GM12864 (cell line): ENCODE results near the gene ULK4.
"Not testable (repeated sequence)": the region's sequence is repeated elsewhere in the genome, so short reads cannot be mapped to it uniquely, and the experiment has no call there.

Experiments used
- DNase-seq: peaks from one replicate; pipeline ENCODE4 v3.0.0-alpha.2; 2011; ENCODE audit warnings: low read depth
- H3K4me3 ChIP-seq: 2 replicates; pipeline ENCODE4 v1.5.1; 2011; ENCODE audit warnings: mild to moderate bottlenecking, low read depth, low read length, control low read depth
- TF ChIP-seq, protein P1 (sequence below): IDR thresholded peaks from 2 replicates; pipeline ENCODE4 v1.5.1; 2011; ENCODE audit warnings: low read depth, mild to moderate bottlenecking, moderate library complexity, low read length, control low read depth, inconsistent platforms; ENCODE audit errors: missing control alignments

ULK4 gene

GRCh38 chr3:41847679-41848078 is 114.2 kb downstream of the ULK4 start:
- no peak for DNase-seq
- no peak overlapping the region for H3K4me3 ChIP-seq
- TF ChIP-seq, protein P1, sequence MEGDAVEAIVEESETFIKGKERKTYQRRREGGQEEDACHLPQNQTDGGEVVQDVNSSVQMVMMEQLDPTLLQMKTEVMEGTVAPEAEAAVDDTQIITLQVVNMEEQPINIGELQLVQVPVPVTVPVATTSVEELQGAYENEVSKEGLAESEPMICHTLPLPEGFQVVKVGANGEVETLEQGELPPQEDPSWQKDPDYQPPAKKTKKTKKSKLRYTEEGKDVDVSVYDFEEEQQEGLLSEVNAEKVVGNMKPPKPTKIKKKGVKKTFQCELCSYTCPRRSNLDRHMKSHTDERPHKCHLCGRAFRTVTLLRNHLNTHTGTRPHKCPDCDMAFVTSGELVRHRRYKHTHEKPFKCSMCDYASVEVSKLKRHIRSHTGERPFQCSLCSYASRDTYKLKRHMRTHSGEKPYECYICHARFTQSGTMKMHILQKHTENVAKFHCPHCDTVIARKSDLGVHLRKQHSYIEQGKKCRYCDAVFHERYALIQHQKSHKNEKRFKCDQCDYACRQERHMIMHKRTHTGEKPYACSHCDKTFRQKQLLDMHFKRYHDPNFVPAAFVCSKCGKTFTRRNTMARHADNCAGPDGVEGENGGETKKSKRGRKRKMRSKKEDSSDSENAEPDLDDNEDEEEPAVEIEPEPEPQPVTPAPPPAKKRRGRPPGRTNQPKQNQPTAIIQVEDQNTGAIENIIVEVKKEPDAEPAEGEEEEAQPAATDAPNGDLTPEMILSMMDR, result no peak

GRCh38 chr3:41846850-41847249 is 115.1 kb downstream of the ULK4 start:
- no peak overlapping the region for H3K4me3 ChIP-seq
- TF ChIP-seq, protein P1, result no peak
- no peak for DNase-seq

- H3K4me3 ChIP-seq, result no peak overlapping the region
- TF ChIP-seq, protein P1, result no peak
- DNase-seq, result no peak
Observed at GRCh38 chr3:41845826-41846225, 116.1 kb downstream of the ULK4 start.

DNA sequence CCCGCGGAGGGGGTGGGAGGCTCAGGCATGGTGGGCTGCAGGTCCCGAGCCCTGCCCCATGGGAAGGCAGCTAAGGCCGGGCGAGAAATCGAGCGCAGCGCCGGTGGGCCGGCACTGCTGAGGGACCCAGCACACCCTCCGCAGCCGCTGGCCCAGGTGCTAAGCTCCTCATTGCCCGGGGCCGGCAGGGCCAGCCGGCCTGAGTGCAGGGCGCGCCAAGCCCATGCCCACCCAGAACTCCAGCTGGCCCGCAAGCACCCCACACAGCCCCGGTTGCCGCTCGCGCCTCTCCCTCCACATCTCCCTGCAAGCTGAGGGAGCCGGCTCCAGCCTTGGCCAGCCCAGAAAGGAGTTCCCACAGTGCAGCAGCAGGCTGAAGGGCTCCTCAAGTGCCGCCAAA is 117.6 kb downstream of the ULK4 start:
- not testable (repeated sequence) for H3K4me3 ChIP-seq, DNase-seq

- H3K4me3 ChIP-seq, DNase-seq: not testable (repeated sequence)
Observed at GRCh38 chr3:41840936-41841668, 120.8 kb downstream of the ULK4 start.

- DNase-seq, result no peak
- H3K4me3 ChIP-seq, result no peak overlapping the region
- TF ChIP-seq, protein P1, result no peak
Observed at GRCh38 chr3:41836360-41837134, 125.4 kb downstream of the ULK4 start.

GRCh38 chr3:41833628-41834027 is 128.3 kb downstream of the ULK4 start:
- TF ChIP-seq, protein P1, result no peak
- DNase-seq, result no peak
- no peak overlapping the region for H3K4me3 ChIP-seq

DNA sequence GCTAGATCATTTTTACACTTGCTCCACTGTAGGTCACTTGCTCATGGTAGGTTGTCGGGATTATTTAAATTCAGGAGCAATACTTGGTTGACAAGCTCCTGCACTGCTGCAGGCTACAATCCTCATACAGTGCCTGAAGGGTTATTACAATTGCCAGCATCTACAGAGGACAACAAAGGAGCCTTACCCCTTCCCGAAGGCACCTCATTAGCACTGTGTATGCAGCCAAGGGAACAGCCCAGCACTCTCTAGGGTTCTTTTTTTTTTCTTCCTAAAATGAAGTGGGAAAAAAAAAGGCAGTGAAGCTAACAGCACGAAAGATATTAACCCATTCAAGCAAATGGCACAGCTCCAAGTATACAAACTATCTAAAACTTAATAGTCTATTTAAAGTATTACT is 142.7 kb downstream of the ULK4 start:
- H3K4me3 ChIP-seq, result no peak overlapping the region
- no peak for DNase-seq
- TF ChIP-seq, protein P1, result no peak
